T-cell (primary cell): ENCODE data around the gene FGD5. TPM values are rescaled to one million over a fixed set of nuclear protein-coding genes. Genes with fewer than 3 reads are reported as not detected.

Experiments
- ATAC-seq, 4 experiments: fragments of 200-7000 bp in 3 of 4; fragments of 150-1000 bp in 1 of 4; cut with Tn5 transposase; replicated peaks in 1 of 4; 1 replicate in 3 of 4; 2 replicates in 1 of 4; pipeline ENCODE4 v1.10.0; 2021; ENCODE audit warnings: moderate library complexity in 3 of 4, mild to moderate bottlenecking in 2 of 4, moderate number of reproducible peaks in 1 of 4
- CTCF ChIA-PET, 2 donors: fragments of 300-600 bp; sonication (Branson Sonifier 250); formaldehyde crosslinking; loops; one replicate each; lab custom pipeline; 2022; ENCODE audit warnings: antibody characterized with exemption in 2 of 2; lab: Charles Lee
- POLR2A ChIA-PET, 2 donors: fragments of 300-600 bp; sonication (Branson Sonifier 250); formaldehyde crosslinking; loops; one replicate each; lab custom pipeline; 2022; ENCODE audit warnings: antibody characterized with exemption in 2 of 2; lab: Charles Lee
- DNase-seq, 35 experiments: peaks; one replicate each; pipeline versions ENCODE4 v3.0.0 to v3.0.0-alpha.2; 2013 to 2023
- H3K27ac ChIP-seq: one replicate; pipeline ENCODE4 v1.5.1; 2013; ENCODE audit warnings: low read length
- H3K27me3 ChIP-seq, 2 experiments: replicated peaks in 1 of 2; 1 replicate in 1 of 2; 2 replicates in 1 of 2; pipeline versions ENCODE4 v1.6.1 to v1.7.0; 2013; ENCODE audit warnings: low read length in 1 of 2, mixed read lengths in 1 of 2; ENCODE audit not compliant: control insufficient read depth in 2 of 2, insufficient read depth in 2 of 2; ENCODE audit errors: extremely low read depth in 1 of 2
- H3K36me3 ChIP-seq, 2 donors: 1 replicate in 1 of 2; 2 replicates in 1 of 2; pipeline versions ENCODE4 v1.6.1 to v1.7.0; 2013; ENCODE audit warnings: low read length in 1 of 2; ENCODE audit not compliant: control insufficient read depth in 2 of 2, insufficient read depth in 1 of 2; ENCODE audit errors: extremely low read depth in 1 of 2
- H3K4me1 ChIP-seq, 2 experiments: 1 replicate in 1 of 2; 2 replicates in 1 of 2; pipeline versions ENCODE4 v1.6.1 to v1.7.0; 2013; ENCODE audit warnings: low read length in 2 of 2, mixed read lengths in 1 of 2; ENCODE audit not compliant: insufficient read depth in 2 of 2, control insufficient read depth in 1 of 2; ENCODE audit errors: extremely low read depth in 1 of 2
- H3K4me3 ChIP-seq, 2 donors: 1 replicate in 1 of 2; 2 replicates in 1 of 2; pipeline versions ENCODE4 v1.5.1 to v1.7.0; 2013; ENCODE audit warnings: mild to moderate bottlenecking in 2 of 2, low read length in 1 of 2, moderate library complexity in 1 of 2; ENCODE audit not compliant: control insufficient read depth in 1 of 2; ENCODE audit errors: extremely low read depth in 1 of 2
- H3K9me3 ChIP-seq: 2 replicates; pipeline ENCODE4 v1.7.0; 2013
- H3K27ac Mint-ChIP-seq, 2 donors: one replicate each; pipeline ENCODE4 v1.8.0; 2020 to 2021; ENCODE audit warnings: mild to moderate bottlenecking in 2 of 2, mixed read lengths in 2 of 2
- H3K27me3 Mint-ChIP-seq, 2 donors: one replicate each; pipeline ENCODE4 v1.8.0; 2021 to 2022; ENCODE audit warnings: mixed read lengths in 2 of 2
- H3K36me3 Mint-ChIP-seq: one replicate; pipeline ENCODE4 v1.8.0; 2021; ENCODE audit warnings: mixed read lengths
- H3K4me1 Mint-ChIP-seq, 3 donors: one replicate each; pipeline ENCODE4 v1.8.0; 2020 to 2022; ENCODE audit warnings: mixed read lengths in 3 of 3, mild to moderate bottlenecking in 1 of 3
- H3K4me3 Mint-ChIP-seq, 3 donors: one replicate each; pipeline ENCODE4 v1.8.0; 2020 to 2022; ENCODE audit warnings: mild to moderate bottlenecking in 3 of 3, mixed read lengths in 3 of 3, moderate library complexity in 3 of 3
- H3K9me3 Mint-ChIP-seq, 3 donors: one replicate each; pipeline ENCODE4 v1.8.0; 2020 to 2022; ENCODE audit warnings: mixed read lengths in 3 of 3
- WGBS: methylation state at CpG from one replicate; pipeline ENCODE4 v1.1.5; 2013; ENCODE audit warnings: missing lambda C conversion rate; ENCODE audit not compliant: insufficient coverage; 5-methylcytosine and 5-hydroxymethylcytosine counted together
- total RNA-seq, 35 experiments: library from RNA in 6 of 35; stranded (reverse) in 6 of 35; fragments of 120-200 nt in 1 of 35; gene quantifications; one replicate each; pipeline versions ENCODE4 v1.2.1 to v1.2.4 and lab custom pipeline; 2013 to 2026

FGD5 gene
- total RNA-seq, 5 donors from 2014 or later (not counting 1 experiment from before 2014, with no cell fraction given) = 0.13 to 0.53 (median 0.32) TPM; not detected in 2

DNA sequence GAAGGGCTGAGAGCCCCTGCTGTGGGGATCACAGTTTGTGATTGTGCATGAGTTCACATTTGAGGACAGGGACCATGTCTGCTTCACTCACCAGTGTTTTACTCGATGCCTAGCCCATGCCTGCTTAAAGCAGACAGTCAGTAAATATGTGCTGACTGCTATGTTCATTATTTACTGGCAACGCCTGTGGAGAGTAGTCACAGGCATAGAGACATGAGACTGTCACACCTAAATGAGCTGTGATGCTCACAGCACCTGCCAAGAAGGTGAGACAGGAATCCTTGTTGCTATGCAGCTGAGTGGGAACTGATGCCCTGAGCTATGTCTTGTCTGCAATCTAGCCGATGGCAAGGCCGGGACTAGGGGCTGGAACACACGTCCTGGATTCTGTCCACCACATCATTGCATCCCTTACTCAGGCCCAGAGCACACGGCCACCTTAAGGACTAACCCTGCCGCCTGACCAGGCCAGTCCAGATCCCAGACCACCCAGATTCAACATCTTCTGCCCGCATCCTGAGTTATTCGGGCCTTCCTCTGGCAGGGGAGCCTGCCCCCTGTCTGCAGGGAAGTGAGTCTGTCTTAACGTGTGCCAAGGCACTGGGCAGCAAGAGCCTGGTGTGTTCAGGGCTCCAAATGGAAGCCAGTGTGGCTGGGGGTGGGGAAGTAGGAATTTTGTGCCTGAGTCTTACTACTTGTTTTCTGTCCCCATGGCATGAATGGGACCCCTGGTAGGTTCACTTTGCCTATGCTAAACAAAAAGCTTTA, 44.8 kb downstream of the FGD5 start:
- no peak for ATAC-seq
- POLR2A ChIA-PET = no interaction called here
- WGBS = 83% methylated on average over 10 of the region's 10 CpGs

DNA sequence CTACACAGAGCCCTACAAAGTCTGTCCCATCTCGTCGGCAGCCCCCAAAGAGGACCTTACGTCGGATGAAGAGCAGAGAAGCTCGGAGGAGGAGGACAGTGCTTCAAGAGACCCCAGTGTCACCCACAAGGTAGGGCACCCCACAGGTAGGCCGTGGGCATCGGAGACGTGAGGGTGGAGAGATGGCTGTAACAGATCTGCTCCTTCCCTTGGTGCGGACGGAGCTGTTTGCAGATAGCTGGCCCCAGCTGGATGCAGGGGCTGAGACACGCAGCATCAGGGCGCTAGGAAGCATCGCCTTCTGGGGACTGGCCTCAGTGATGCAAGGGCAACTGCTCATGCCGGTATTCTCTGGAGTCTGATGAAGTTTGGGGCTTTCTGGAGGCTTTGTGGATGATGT, 45.4 kb downstream of the FGD5 start:
- ChIA-PET CTCF (no interaction called here), POLR2A (no interaction called here)
- 88% methylated on average over 14 of the region's 14 CpGs for WGBS
- H3K4me3 ChIP-seq = no peak overlapping the region
- no peak for DNase-seq
- ATAC-seq = no peak
- no peaks in the 10 kb centered on the region for H3K27me3 Mint-ChIP-seq
- no peaks in the 10 kb centered on the region for H3K36me3 Mint-ChIP-seq
- H3K4me3 Mint-ChIP-seq = no peak overlapping the region
- no peaks in the 10 kb centered on the region for H3K9me3 Mint-ChIP-seq
- no peak overlapping the region for H3K27ac Mint-ChIP-seq
- H3K4me1 ChIP-seq = no peaks in the 10 kb centered on the region
- peaks cover 0 to 6% (median 0%) of the 10 kb centered on the region in 3 donors for H3K4me1 Mint-ChIP-seq
- no peak overlapping the region for H3K27ac ChIP-seq
- peaks cover 0 to 21% of the 10 kb centered on the region in 2 experiments for H3K27me3 ChIP-seq
- no peaks in the 10 kb centered on the region for H3K9me3 ChIP-seq
- no peaks in the 10 kb centered on the region for H3K36me3 ChIP-seq

More for the DNA sequence above, 44.8 kb downstream of the FGD5 start:
- H3K4me3 ChIP-seq = no peak overlapping the region
- H3K4me1 Mint-ChIP-seq = peaks cover 0 to 6% (median 0%) of the 10 kb centered on the region in 3 donors
- H3K36me3 ChIP-seq = no peaks in the 10 kb centered on the region
- H3K4me3 Mint-ChIP-seq = no peak overlapping the region
- H3K27ac Mint-ChIP-seq = no peak overlapping the region
- H3K27me3 Mint-ChIP-seq = no peaks in the 10 kb centered on the region
- H3K27me3 ChIP-seq = peaks cover 0 to 21% of the 10 kb centered on the region in 2 experiments
- H3K9me3 Mint-ChIP-seq = no peaks in the 10 kb centered on the region
- no peaks in the 10 kb centered on the region for H3K36me3 Mint-ChIP-seq
- no peaks in the 10 kb centered on the region for H3K4me1 ChIP-seq
- no peak overlapping the region for H3K27ac ChIP-seq
- CTCF ChIA-PET = no interaction called here
- no peak for DNase-seq
- H3K9me3 ChIP-seq = no peaks in the 10 kb centered on the region

DNA sequence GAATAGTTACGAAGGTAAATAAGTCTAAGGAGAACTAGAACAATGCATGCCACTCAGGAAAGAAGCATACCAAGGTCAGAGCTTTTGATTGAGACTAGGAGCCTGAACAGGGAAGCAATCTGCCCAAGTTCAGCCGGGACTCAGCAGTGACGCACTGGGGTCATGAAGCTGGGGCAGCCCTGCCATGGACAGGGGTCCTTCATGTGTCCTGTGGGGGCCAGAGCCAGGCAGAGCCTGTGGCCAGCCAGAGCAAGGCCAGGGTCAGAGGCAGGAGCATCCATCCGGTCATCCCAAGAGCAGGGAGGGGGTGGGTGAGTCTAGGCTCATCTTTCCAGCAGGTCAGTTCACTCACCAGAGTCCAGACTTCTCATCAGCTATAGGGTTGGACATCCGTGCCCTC, 47.9 kb downstream of the FGD5 start:
- Mint-ChIP-seq H3K27me3 (peaks cover 0 to 2% of the 10 kb centered on the region in 2 donors), H3K4me3 (no peak overlapping the region), H3K36me3 (no peaks in the 10 kb centered on the region), H3K27ac (no peak overlapping the region), H3K9me3 (no peaks in the 10 kb centered on the region), H3K4me1 (peaks cover 0 to 6% (median 0%) of the 10 kb centered on the region in 3 donors)
- DNase-seq (no peak), ATAC-seq (no peak)
- Histone ChIP-seq H3K9me3 (no peaks in the 10 kb centered on the region), H3K4me1 (no peaks in the 10 kb centered on the region), H3K36me3 (no peaks in the 10 kb centered on the region), H3K27me3 (peaks cover 0 to 17% of the 10 kb centered on the region in 2 experiments), H3K27ac (no peak overlapping the region), H3K4me3 (no peak overlapping the region)
- ChIA-PET CTCF (no interaction called here), POLR2A (no interaction called here)
- WGBS = 74% methylated on average over 3 of the region's 5 CpGs

DNA sequence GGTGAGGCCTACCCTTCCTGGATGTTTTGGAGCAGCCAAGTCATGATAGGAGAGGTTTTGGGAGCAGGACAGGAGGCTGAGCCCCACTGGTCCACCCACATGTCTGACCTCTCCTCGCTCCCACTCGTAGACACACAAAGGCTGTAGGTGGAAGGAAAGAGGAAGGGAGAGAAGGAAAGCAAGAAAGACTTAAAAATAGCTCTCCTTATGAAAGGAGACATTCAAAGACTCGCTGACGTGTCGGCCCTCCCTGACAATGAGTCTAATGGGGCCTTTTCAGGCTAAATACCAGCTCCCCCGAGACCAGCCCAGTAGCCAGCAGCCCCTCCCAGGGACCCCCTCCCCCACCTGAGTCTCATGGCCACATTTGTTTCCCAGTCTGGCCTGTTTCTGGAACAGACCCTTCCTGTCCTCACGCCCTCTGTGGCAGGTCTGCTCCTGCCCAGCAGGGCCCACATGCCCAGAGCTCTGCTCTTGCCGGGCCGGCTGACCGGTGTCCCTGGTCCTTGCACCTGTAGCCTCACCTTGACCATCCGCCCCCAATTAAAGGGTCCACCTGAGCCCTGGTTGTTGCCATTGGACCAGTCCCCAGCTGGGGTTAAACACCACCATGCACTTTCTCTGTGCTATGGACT, 49.3 kb downstream of the FGD5 start:
- Histone ChIP-seq H3K27ac (no peak overlapping the region), H3K4me1 (no peaks in the 10 kb centered on the region), H3K36me3 (no peaks in the 10 kb centered on the region), H3K9me3 (no peaks in the 10 kb centered on the region), H3K4me3 (no peak overlapping the region), H3K27me3 (peaks cover 0 to 12% of the 10 kb centered on the region in 2 experiments)
- POLR2A ChIA-PET = no interaction called here
- DNase-seq (no peak), ATAC-seq (no peak)
- WGBS = 88% methylated on average over 8 of the region's 11 CpGs
- Mint-ChIP-seq H3K27me3 (peaks cover 0 to 2% of the 10 kb centered on the region in 2 donors), H3K4me3 (no peak overlapping the region), H3K36me3 (no peaks in the 10 kb centered on the region), H3K4me1 (no peaks in the 10 kb centered on the region), H3K27ac (no peak overlapping the region), H3K9me3 (no peaks in the 10 kb centered on the region)
- CTCF ChIA-PET = no interaction called here

DNA sequence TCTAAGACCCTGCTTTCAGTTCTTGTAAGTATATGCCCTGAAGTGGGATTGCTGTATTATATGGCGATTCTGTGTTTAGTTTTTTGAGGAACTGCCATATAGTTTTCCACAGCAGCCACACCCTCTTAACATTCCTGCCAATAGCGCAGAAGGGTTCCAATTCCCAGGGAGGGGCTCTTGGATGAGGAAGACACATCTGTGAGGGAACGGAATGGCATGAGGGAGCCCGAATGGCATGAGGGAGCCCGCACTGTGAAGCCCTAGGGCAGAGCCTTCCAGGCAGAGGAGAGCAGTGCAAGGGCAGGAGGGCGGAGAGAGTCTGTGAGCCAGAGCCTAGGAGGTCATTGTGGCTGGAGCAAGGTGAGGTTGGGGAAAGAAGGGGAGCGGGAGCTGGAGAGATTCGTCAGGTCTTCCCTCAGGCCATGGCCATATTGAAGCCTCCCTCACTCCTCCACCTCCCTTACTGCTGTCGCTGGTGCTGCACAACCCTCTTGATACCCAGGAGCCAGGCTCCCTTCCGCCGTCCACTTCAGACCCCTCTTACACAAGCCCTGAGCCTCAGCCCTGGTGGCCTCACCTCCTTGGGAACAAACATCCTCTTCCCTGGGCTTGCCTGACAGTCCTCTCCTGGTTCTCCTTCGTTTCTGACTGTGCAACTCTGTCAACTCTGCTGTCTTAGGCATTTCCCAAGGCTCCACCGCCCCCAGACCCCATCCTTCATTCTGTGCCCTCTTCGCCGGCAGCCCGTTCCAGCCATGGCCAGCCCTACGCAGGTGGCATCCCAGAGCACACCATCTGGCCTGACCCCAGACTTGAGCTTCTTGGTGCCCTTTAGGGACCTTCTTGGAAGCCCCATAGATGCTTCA, 51.4 kb downstream of the FGD5 start:
- H3K9me3 Mint-ChIP-seq = no peaks in the 10 kb centered on the region
- H3K27me3 ChIP-seq = peaks cover 0 to 17% of the 10 kb centered on the region in 2 experiments
- no peaks in the 10 kb centered on the region for H3K36me3 Mint-ChIP-seq
- DNase-seq = no peak
- WGBS = 78% methylated on average over 12 of the region's 17 CpGs
- no peak overlapping the region for H3K4me3 ChIP-seq
- no peak overlapping the region for H3K4me3 Mint-ChIP-seq
- no peaks in the 10 kb centered on the region for H3K9me3 ChIP-seq
- peaks cover 0 to 2% of the 10 kb centered on the region in 2 donors for H3K27me3 Mint-ChIP-seq
- no peaks in the 10 kb centered on the region for H3K4me1 ChIP-seq
- no peaks in the 10 kb centered on the region for H3K36me3 ChIP-seq
- H3K4me1 Mint-ChIP-seq = peaks cover 0 to 2% (median 0%) of the 10 kb centered on the region in 3 donors
- H3K27ac ChIP-seq = no peak overlapping the region
- CTCF ChIA-PET = no interaction called here
- H3K27ac Mint-ChIP-seq = no peak overlapping the region
- no peak for ATAC-seq
- POLR2A ChIA-PET = no interaction called here

DNA sequence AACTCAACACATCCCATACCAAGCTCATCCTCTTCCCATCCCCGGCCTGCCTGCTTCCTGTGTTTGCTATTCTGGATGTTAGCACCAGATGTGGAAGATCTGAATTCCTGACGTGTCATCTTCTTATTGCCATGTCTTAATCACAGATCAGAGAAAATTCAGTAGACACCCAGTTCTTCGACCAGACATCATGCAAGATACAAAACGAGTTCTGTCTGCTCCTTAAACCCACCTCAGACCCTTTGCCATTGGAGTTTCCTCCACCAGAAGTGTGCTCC, 52.0 kb downstream of the FGD5 start:
- Mint-ChIP-seq H3K27me3 (peaks cover 0 to 2% of the 10 kb centered on the region in 2 donors), H3K9me3 (no peaks in the 10 kb centered on the region), H3K4me3 (no peak overlapping the region), H3K4me1 (peaks cover 0 to 8% (median 0%) of the 10 kb centered on the region in 3 donors), H3K36me3 (no peaks in the 10 kb centered on the region), H3K27ac (no peak overlapping the region)
- peaks cover 0 to 15% of the 10 kb centered on the region in 2 experiments for H3K27me3 ChIP-seq
- no peak overlapping the region for H3K4me3 ChIP-seq
- CTCF ChIA-PET = no interaction called here
- ATAC-seq (no peak), DNase-seq (no peak)
- 76% methylated on average over 4 of the region's 4 CpGs for WGBS
- no peak overlapping the region for H3K27ac ChIP-seq
- H3K9me3 ChIP-seq = no peaks in the 10 kb centered on the region
- no peaks in the 10 kb centered on the region for H3K4me1 ChIP-seq
- POLR2A ChIA-PET = no interaction called here
- H3K36me3 ChIP-seq = no peaks in the 10 kb centered on the region
